Kidney glomerular epithelial cell (primary cell): Measurements from ENCODE around the gene CAMKK2.
A peak's percentile ranks its signal among the peaks of the same experiment; 100 is the strongest.

Experiments
- DNase-seq: peaks from one replicate; lab custom pipeline; 2025; lab: John Stamatoyannopoulos, UW

Gene CAMKK2

DNA sequence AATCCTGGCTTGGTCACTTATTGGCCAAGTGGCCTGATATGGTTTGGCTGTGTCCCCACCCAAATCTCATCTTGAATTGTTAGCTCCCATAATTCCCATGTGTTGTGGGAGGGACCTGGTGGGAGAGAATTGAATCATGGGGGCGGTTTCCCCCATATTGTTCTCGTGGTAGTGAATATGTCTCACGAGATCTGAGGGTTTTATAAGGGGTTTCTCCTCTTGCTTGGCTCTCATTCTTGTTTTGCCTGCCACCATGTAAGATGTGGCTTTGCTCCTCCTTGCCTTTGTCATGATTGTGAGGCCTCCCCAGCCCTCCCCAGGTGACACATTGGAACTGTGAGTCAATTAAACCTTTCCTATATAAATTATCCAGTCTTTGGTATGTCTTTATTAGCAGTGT is 105.4 kb downstream of the CAMKK2 start:
- DNase-seq, result no peak

DNA sequence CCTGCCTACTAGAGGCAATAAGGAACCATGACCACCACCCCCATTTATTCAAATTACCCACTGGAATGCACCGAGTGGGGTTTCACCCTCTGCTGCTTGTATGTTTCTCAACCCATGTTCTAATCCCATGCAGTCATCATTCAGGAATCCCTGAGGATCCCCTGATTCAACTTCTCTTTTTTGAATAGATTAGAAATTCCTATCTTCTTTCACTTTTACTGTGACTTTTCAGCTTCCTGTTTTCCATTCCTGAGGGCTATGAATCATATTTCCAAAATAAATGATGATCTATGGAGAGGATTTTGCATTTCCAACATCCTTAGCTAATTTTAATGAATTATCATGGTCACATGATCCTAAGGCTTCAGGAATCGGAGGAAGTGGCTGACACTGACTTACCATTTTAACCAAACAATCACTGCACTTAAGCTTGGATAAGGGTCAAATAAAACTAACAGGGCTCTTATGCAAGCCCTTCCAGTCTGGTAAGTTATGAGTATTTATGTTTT is 105.9 kb downstream of the CAMKK2 start:
- DNase-seq, result peak; percentile 92

DNA sequence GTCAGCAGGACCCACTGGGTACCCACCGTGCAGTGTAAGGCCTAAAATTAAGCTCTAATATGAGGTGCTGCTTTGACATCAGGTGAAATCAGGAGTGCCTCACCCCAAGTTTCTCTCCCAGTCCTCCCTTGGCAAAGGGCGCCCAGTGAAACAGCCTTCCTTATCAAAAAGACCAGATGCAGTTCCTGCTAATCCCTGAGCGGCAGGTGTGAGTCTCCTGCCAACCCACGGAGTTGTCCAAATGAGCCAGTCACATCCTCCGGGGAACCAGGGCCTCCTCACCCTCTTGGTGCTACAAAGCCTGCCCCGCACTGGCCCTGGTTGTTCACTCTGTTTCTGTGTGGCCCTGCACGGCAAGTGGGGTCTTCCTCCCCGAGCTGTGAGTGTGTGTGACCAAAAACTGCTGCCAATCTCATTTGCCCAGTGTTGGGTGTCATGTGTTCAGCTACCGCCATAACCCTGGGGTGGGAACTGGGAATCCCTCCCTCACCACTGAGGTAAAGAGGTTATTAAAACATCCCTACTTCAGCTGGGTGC is 106.8 kb downstream of the CAMKK2 start:
- no peak for DNase-seq

DNA sequence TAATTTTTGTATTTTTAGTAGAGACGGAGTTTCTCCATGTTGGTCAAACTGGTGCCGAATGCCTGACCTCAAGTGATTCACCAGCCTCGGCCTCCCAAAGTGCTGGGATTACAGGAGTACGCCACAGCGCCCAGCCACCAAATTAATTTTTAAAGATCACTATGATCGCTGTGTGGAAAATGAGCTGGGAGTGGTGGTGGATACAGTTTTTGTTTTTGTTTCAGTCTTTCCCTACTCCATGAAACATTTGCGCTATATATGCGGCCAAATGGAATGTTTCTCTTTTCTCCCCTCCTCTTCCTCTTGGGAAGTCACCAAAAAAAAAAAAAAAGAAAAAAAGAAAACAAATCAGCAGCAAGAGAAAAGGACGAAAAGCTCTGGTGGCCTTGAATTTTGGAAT is 107.4 kb downstream of the CAMKK2 start:
- DNase-seq, result peak; percentile 66

DNA sequence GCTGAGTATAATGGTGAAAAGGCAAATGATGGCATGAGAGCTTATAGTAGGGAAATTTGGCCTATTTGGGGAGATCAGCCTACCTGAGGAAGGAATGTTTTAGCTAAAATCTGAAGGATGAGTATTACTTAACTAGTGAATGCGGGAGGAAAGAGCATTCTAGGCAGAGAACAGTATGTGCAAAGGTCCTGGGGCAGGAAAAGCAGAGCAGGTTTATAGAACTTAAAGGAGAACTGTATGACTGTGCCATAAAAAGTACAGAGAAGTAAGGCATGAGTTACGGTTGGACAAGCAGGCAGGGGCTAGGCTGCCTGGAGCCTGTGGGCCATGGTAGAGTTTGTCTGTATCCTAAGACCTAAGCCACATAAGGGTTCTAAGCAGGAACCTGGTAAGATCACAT is 108.3 kb downstream of the CAMKK2 start:
- DNase-seq, result no peak
